Stomach (tissue), 9 donors: ENCODE measurements around the gene RNF4. TPM values are rescaled to one million over a fixed set of nuclear protein-coding genes. Genes with fewer than 3 reads are reported as not detected.
"Not testable (repeated sequence)": the region's sequence is repeated elsewhere in the genome, so short reads cannot be mapped to it uniquely, and the experiment has no call there.

ENCODE experiments used
- DNase-seq, 2 donors: peaks; one replicate each; pipeline versions ENCODE4 v3.0.0 to v3.0.0-alpha.2; 2013 to 2019
- H3K27ac ChIP-seq, 5 donors: fragments of 200-600 bp in 4 of 5; sonication (generic) in 4 of 5; one replicate each; pipeline ENCODE4 v1.5.1; 2013 to 2019; ENCODE audit warnings: mild to moderate bottlenecking in 1 of 5, moderate library complexity in 1 of 5
- H3K27me3 ChIP-seq, 3 donors: fragments of 200-600 bp; sonication (generic); one replicate each; pipeline ENCODE4 v1.5.1; 2017 to 2019; ENCODE audit warnings: mixed run types in 1 of 3
- H3K36me3 ChIP-seq, 4 donors: fragments of 200-600 bp; sonication (generic); 1 replicate in 3 of 4; 2 replicates in 1 of 4; pipeline ENCODE4 v1.5.1; 2016 to 2019
- H3K4me1 ChIP-seq, 4 donors: fragments of 200-600 bp; sonication (generic); one replicate each; pipeline ENCODE4 v1.5.1; 2016 to 2019
- H3K4me3 ChIP-seq, 4 donors: fragments of 200-600 bp; sonication (generic) in 3 of 4; one replicate each; pipeline ENCODE4 v1.5.1; 2016 to 2019; ENCODE audit warnings: mild to moderate bottlenecking in 1 of 4
- H3K9me3 ChIP-seq, 4 donors: fragments of 200-600 bp; sonication (generic); one replicate each; pipeline ENCODE4 v1.5.1; 2016 to 2019
- EP300 ChIP-seq: sonication (generic); formaldehyde crosslinking; IDR thresholded peaks from one replicate; pipeline ENCODE4 v1.6.1; 2017; ENCODE audit warnings: antibody characterized with exemption
- POLR2A ChIP-seq, 4 donors: fragments of 450-650 bp; IDR thresholded peaks; one replicate each; pipeline ENCODE4 v1.6.1; 2016; ENCODE audit warnings: antibody characterized with exemption in 4 of 4, control low read depth in 2 of 4, mild to moderate bottlenecking in 1 of 4, moderate library complexity in 1 of 4
- POLR2AphosphoS5 ChIP-seq, 3 donors: sonication (generic); formaldehyde crosslinking; IDR thresholded peaks; one replicate each; pipeline ENCODE4 v1.6.1; 2016; ENCODE audit warnings: antibody characterized with exemption in 3 of 3
- WGBS, 5 donors: extraction: QIAGEN DNeasy Blood & Tissue Kit in 3 of 5; methylation state at CpG; one replicate each; pipeline versions ENCODE4 v1.1.5 to v1.1.7; 2013 to 2018; 5-methylcytosine and 5-hydroxymethylcytosine counted together
- intact Hi-C: fragments of 100-400 bp; cut with DNase I; formaldehyde crosslinking; loops from one replicate; pipeline ENCODE4 v1.15.1; 2023; ENCODE audit warnings: low total_unique reads
- polyA plus RNA-seq, 3 donors: library from polyadenylated mRNA; stranded (reverse); fragments of 200-250 nt; gene quantifications; one replicate each; pipeline ENCODE4 v1.2.3, GENCODE V29; 2013
- total RNA-seq, 5 donors: library from RNA; depleted of rRNA; stranded (reverse); fragments of >200 nt; gene quantifications; one replicate each; pipeline versions ENCODE4 v1.1.0 to v1.2.3, GENCODE V29; 2014 to 2016
- TF ChIP-seq, protein P1 (sequence below), 7 experiments: fragments of 450-650 bp in 4 of 7; fragments of 200-600 bp in 3 of 7; sonication (generic) in 3 of 7; IDR thresholded peaks; one replicate each; pipeline ENCODE4 v1.5.1; 2016 to 2019; ENCODE audit warnings: antibody characterized with exemption in 7 of 7, control low read depth in 2 of 7, mild to moderate bottlenecking in 1 of 7
- donor health status: healthy with polysubstance abuse.
- donor health status: Bipolar disorder and iron deficiency.
- donor health status: healthy.

RNF4 gene
- total and polyA plus RNA-seq, 8 donors, result 5.3 to 75.2 (median 29.0) TPM

DNA sequence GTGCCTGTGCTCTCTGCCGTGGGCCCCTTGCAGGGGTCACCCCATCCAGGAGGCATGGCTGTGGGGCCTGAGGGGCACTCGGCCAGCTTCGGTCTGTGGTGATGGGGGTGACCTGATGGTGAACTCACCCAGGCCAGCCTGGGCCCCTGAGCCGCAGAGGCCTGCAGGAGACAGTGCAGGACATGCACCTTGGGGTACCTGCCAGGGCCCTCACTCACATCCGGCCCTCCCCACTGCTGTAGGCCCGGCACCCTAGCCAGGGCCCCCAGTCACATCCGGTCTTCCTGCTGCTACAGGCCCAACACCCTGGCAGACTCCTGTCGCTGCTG, 42.9 kb upstream of the RNF4 start:
- intact Hi-C loops, result no loop called here
- Histone ChIP-seq H3K27ac (no peak overlapping the region), H3K4me3 (no peak overlapping the region), H3K27me3 (peaks cover 0 to 44% (median 0%) of the 10 kb centered on the region in 3 donors), H3K36me3 (no peaks in the 10 kb centered on the region), H3K9me3 (no peaks in the 10 kb centered on the region), H3K4me1 (no peaks in the 10 kb centered on the region)
- WGBS, 5 donors, result 77 to 92% (median 85%) methylated on average over 4 to 8 of the region's 8 CpGs
- no peak for TF ChIP-seq POLR2AphosphoS5 (IDR thresholded peaks at IDR 0.05)
- TF ChIP-seq, protein P1, sequence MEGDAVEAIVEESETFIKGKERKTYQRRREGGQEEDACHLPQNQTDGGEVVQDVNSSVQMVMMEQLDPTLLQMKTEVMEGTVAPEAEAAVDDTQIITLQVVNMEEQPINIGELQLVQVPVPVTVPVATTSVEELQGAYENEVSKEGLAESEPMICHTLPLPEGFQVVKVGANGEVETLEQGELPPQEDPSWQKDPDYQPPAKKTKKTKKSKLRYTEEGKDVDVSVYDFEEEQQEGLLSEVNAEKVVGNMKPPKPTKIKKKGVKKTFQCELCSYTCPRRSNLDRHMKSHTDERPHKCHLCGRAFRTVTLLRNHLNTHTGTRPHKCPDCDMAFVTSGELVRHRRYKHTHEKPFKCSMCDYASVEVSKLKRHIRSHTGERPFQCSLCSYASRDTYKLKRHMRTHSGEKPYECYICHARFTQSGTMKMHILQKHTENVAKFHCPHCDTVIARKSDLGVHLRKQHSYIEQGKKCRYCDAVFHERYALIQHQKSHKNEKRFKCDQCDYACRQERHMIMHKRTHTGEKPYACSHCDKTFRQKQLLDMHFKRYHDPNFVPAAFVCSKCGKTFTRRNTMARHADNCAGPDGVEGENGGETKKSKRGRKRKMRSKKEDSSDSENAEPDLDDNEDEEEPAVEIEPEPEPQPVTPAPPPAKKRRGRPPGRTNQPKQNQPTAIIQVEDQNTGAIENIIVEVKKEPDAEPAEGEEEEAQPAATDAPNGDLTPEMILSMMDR (IDR thresholded peaks at IDR 0.05), result no peak
- TF ChIP-seq EP300, result no peak
- no peak for TF ChIP-seq POLR2A (IDR thresholded peaks at IDR 0.05)
- DNase-seq, result no peak

DNA sequence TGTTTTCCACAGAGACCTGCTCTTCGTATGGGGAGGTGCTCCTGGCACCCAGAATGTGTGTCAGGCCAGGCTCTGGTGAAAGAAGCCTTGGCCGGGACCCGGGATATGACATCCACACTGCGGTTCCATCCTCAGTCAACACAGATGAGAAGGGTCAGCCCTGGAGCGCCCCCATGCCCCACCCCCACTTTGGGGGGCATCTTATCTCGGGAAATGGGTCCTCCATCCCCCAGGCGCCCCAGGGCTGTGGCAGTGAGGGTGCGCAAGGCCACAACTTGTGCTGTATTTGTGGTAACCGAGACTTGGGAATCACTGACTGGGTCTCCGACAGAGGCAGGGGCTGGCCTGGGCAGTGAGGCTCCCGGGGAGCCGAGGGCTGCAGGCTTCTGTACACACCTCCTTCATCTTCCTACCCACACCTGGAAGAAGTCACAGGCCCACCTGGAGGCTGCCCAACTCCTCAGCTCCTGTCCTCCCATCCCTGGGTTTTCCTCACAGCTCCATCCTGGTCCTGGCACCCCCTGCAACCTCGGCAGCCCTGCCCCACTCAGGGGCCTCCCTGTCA, 42.1 kb upstream of the RNF4 start:
- Histone ChIP-seq H3K27ac (no peak overlapping the region), H3K4me1 (no peaks in the 10 kb centered on the region), H3K27me3 (peaks cover 0 to 40% (median 0%) of the 10 kb centered on the region in 3 donors), H3K9me3 (no peaks in the 10 kb centered on the region), H3K4me3 (no peak overlapping the region), H3K36me3 (no peaks in the 10 kb centered on the region)
- DNase-seq, result no peak
- 74 to 86% (median 85%) methylated on average over 4 to 13 of the region's 13 CpGs for WGBS, 5 donors
- no peak for TF ChIP-seq POLR2AphosphoS5 (IDR thresholded peaks at IDR 0.05)
- TF ChIP-seq, protein P1 (IDR thresholded peaks at IDR 0.05), result no peak
- TF ChIP-seq EP300, result no peak
- TF ChIP-seq POLR2A (IDR thresholded peaks at IDR 0.05), result no peak
- intact Hi-C loops, result no loop called here

DNA sequence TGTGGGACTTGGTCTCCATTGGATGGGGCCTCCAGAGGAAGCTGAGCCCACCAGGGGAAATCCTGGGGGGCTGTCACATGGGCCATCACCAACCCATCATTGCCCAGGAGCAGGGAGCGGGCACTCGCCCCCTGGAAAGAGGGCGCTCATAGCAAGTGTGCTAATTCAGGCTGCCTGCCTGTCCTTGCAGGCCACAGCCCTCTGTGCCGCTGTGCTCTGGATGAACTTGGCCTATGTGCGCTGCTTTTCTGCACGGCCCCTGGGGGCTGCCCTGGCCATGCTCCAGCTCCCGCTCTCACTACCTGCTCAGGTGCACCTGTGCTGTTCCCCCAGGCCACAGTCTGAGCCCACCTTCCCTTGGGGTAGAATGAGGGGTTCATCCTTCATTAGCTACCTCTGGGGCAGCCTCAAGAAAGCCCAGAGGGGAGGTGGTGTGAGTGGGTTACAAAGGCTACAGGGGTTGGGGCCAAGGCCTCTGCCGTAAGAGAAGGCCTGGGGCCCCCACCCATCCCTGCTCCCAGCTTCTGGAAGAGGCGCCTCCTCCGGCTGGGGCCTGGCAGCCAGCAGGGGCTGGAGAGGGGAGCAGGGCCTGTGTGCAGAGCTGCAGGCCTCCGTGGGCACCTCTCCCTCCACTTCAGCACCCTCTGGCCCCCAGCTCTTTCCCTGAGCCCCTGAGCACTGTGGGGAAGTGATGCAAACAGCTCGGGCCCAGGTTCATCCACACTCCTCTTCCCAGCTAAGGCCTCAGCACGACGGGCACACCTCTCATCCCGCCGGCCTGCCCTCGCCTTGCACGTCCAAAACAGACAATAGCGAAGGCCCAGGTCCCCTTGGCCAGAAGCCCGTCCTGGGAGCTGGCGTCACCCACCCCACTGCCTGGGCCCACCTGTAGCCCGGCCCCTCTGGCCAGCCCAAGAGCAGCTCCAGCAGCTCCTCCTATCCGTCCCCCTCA, 41.2 kb upstream of the RNF4 start:
- Histone ChIP-seq H3K4me3 (no peak overlapping the region), H3K9me3 (no peaks in the 10 kb centered on the region), H3K27me3 (peaks cover 0 to 31% (median 0%) of the 10 kb centered on the region in 3 donors), H3K27ac (no peak overlapping the region), H3K36me3 (no peaks in the 10 kb centered on the region), H3K4me1 (no peaks in the 10 kb centered on the region)
- intact Hi-C loops, result no loop called here
- DNase-seq, result no peak
- 85 to 89% (median 87%) methylated on average over 19 to 23 of the region's 23 CpGs for WGBS, 5 donors
- TF ChIP-seq, protein P1 (IDR thresholded peaks at IDR 0.05), result no peak
- TF ChIP-seq POLR2AphosphoS5 (IDR thresholded peaks at IDR 0.05) (no peak), EP300 (no peak), POLR2A (IDR thresholded peaks at IDR 0.05) (no peak)

DNA sequence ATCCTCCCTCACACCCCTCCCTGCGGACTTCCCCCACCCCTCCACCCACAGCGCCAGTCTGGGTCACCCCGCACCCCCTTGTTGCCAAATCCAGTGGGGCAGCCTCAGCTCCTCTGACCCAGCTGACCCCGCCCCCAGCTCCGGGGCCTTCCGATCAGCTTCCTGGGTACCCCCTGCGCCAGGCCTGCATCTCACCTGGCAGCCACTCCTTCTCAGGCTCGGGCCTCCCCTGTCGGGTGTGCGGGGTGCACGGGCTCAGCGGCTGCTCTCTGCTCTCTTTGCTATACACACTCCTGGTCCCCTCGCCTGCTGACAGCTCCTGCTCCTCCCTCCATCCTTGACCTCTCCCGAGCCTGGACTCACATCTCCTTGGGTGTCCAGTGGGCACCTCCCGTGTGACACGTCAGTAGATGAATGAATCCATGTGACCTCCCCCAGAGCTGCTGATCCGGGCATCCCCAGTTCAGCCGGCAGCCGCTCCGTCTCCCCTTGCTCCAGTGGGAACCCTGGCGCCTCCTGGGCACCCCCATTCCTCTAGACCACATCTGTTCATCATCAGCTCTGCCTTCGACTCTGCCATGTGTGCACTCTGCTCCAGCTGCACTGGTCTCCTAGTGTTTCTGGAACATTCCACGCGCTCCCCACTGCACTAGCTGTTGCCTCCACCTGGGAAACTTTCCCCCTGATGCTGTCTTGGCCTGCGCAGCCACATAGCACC, 40.3 kb upstream of the RNF4 start:
- Histone ChIP-seq H3K4me3 (no peak overlapping the region), H3K9me3 (no peaks in the 10 kb centered on the region), H3K27ac (no peak overlapping the region), H3K27me3 (peaks cover 0 to 30% (median 0%) of the 10 kb centered on the region in 3 donors), H3K4me1 (no peaks in the 10 kb centered on the region), H3K36me3 (no peaks in the 10 kb centered on the region)
- no peak for DNase-seq
- WGBS, 5 donors, result 75 to 84% (median 77%) methylated on average over 22 to 25 of the region's 25 CpGs
- intact Hi-C loops, result no loop called here
- TF ChIP-seq, protein P1 (IDR thresholded peaks at IDR 0.05), result no peak

DNA sequence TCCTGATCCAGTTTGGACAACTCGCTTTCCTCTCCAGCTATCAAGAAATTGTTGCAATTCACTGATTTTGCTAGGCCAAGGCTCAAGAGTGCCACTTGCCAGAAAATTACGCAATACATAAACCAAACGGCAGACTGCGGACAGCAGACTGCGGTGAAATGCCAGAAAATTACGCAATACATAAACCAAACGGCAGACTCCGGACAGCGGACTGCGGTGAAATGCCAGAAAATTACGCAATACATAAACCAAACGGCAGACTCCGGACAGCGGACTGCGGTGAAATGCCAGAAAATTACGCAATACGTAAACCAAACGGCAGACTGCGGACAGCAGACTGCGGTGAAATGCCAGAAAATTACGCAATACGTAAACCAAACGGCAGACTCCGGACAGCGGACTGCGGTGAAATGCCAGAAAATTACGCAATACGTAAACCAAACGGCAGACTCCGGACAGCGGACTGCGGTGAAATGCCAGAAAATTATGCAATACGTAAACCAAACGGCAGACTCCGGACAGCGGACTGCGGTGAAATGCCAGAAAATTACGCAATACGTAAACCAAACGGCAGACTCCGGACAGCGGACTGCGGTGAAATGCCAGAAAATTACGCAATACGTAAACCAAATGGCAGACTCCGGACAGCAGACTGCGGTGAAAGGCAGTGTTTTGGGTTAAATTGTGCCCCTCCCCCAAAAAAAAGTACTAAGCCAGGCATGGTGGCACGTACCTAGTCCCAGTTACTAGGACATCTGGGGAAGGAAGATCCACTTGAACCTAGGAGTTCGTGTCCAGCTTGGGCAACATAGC, 38.8 kb upstream of the RNF4 start:
- H3K4me3 ChIP-seq, H3K4me1 ChIP-seq, H3K36me3 ChIP-seq, intact Hi-C loops, H3K9me3 ChIP-seq, DNase-seq: not testable (repeated sequence)
- peaks cover 0 to 25% (median 0%) of the 10 kb centered on the region in 3 donors for H3K27me3 ChIP-seq
- H3K27ac ChIP-seq, result peak overlapping the region in 1 of 5 donors; percentile 7
- 66 to 89% (median 77%) methylated on average over 21 to 28 of the region's 49 CpGs for WGBS, 5 donors
